Measurements from ENCODE around the gene RGMA. TPM values are rescaled to one million over a fixed set of nuclear protein-coding genes. Genes with fewer than 3 reads are reported as not detected.

RGMA gene
- total RNA-seq, 1 experiment from 2014 or later = 3.3 TPM

- BruUV-seq (replicated peaks) = no TSS peak
- no peak overlapping the region for H3K27ac ChIP-seq
- no peaks in the 10 kb centered on the region for H3K9me3 ChIP-seq (ENCODE audit: insufficient read depth, low read depth)
- no peaks in the 10 kb centered on the region for H3F3A ChIP-seq (ENCODE audit: insufficient read depth, low read depth)
- H3K27me3 ChIP-seq (ENCODE audit: insufficient read depth, low read depth) = peaks cover 58% of the 10 kb centered on the region
- H3K36me3 ChIP-seq (ENCODE audit: low read depth) = no peaks in the 10 kb centered on the region
- no peak overlapping the region for H2AFZ ChIP-seq
- H4K20me1 ChIP-seq (ENCODE audit: insufficient read depth) = no peaks in the 10 kb centered on the region
- ChIA-PET POLR2A (ENCODE audit: unreplicated experiment) (no interaction called here), CTCF (interaction anchor here (0.6 to 1.2 kb wide), 5 partner anchors 16 to 920 kb away, joined by 3 to 5 read pairs (median 4); no protein-coding TSS in a partner anchor)
- H3K79me2 ChIP-seq (ENCODE audit: low read depth) = no peaks in the 10 kb centered on the region
- H3K4me3 ChIP-seq = no peak overlapping the region
- TF ChIP-seq EZH2 (IDR thresholded peaks at IDR 0.05; ENCODE audit: low read depth) (no peak), CTCF (conservative IDR thresholded peaks at IDR 0.05) (peak; percentile 84)
- peak in 1 of 2 experiments; percentile 47 for DNase-seq
- no peaks in the 10 kb centered on the region for H3K9me2 ChIP-seq (ENCODE audit: insufficient read depth)
- intact Hi-C loops (cut with micrococcal nuclease; ENCODE audit: unreplicated experiment) = loop anchor here (5.0 kb wide), 2 partner anchors 51 to 1029 kb away; no protein-coding TSS in a partner anchor
- no peaks in the 10 kb centered on the region for H3K4me1 ChIP-seq (replicated peaks; ENCODE audit: insufficient read depth)
- no peak overlapping the region for H3K4me2 ChIP-seq
These were observed 1.2 kb downstream of the RGMA start for GRCh38 chr15:93087825-93088199.

GRCh38 chr15:93086791-93087190 lies 2.2 kb downstream of the RGMA start:
- H3F3A ChIP-seq (ENCODE audit: insufficient read depth, low read depth) = no peaks in the 10 kb centered on the region
- no peaks in the 10 kb centered on the region for H3K9me2 ChIP-seq (ENCODE audit: insufficient read depth)
- ChIA-PET POLR2A (ENCODE audit: unreplicated experiment) (no interaction called here), CTCF (no interaction called here)
- no peaks in the 10 kb centered on the region for H3K4me1 ChIP-seq (replicated peaks; ENCODE audit: insufficient read depth)
- no peak overlapping the region for H3K4me3 ChIP-seq
- no peak for DNase-seq
- no peaks in the 10 kb centered on the region for H3K36me3 ChIP-seq (ENCODE audit: low read depth)
- H4K20me1 ChIP-seq (ENCODE audit: insufficient read depth) = no peaks in the 10 kb centered on the region
- H3K4me2 ChIP-seq = no peak overlapping the region
- H2AFZ ChIP-seq = no peak overlapping the region
- H3K79me2 ChIP-seq (ENCODE audit: low read depth) = no peaks in the 10 kb centered on the region
- peaks cover 65% of the 10 kb centered on the region for H3K27me3 ChIP-seq (ENCODE audit: insufficient read depth, low read depth)
- intact Hi-C loops (cut with micrococcal nuclease; ENCODE audit: unreplicated experiment) = loop anchor here (5.0 kb wide), 2 partner anchors 49 to 1031 kb away; no protein-coding TSS in a partner anchor
- no peak for TF ChIP-seq CTCF (conservative IDR thresholded peaks at IDR 0.05)
- no peak for TF ChIP-seq EZH2 (IDR thresholded peaks at IDR 0.05; ENCODE audit: low read depth)
- BruUV-seq (replicated peaks) = no TSS peak
- no peak overlapping the region for H3K27ac ChIP-seq
- H3K9me3 ChIP-seq (ENCODE audit: insufficient read depth, low read depth) = no peaks in the 10 kb centered on the region

GRCh38 chr15:93085692-93086091 lies 3.3 kb downstream of the RGMA start:
- no peak overlapping the region for H3K4me2 ChIP-seq
- H3K79me2 ChIP-seq (ENCODE audit: low read depth) = no peaks in the 10 kb centered on the region
- H2AFZ ChIP-seq = no peak overlapping the region
- no peaks in the 10 kb centered on the region for H3F3A ChIP-seq (ENCODE audit: insufficient read depth, low read depth)
- TF ChIP-seq CTCF (conservative IDR thresholded peaks at IDR 0.05) (no peak), EZH2 (IDR thresholded peaks at IDR 0.05; ENCODE audit: low read depth) (no peak)
- H3K9me3 ChIP-seq (ENCODE audit: insufficient read depth, low read depth) = no peaks in the 10 kb centered on the region
- no peaks in the 10 kb centered on the region for H3K4me1 ChIP-seq (replicated peaks; ENCODE audit: insufficient read depth)
- no peaks in the 10 kb centered on the region for H3K36me3 ChIP-seq (ENCODE audit: low read depth)
- intact Hi-C loops (cut with micrococcal nuclease; ENCODE audit: unreplicated experiment) = loop anchor here (5.0 kb wide), 2 partner anchors 48 to 1032 kb away; no protein-coding TSS in a partner anchor
- peaks cover 72% of the 10 kb centered on the region for H3K27me3 ChIP-seq (ENCODE audit: insufficient read depth, low read depth)
- BruUV-seq (replicated peaks) = no TSS peak
- DNase-seq = no peak
- H3K27ac ChIP-seq = no peak overlapping the region
- no peak overlapping the region for H3K4me3 ChIP-seq
- ChIA-PET POLR2A (ENCODE audit: unreplicated experiment) (no interaction called here), CTCF (no interaction called here)
- H3K9me2 ChIP-seq (ENCODE audit: insufficient read depth) = no peaks in the 10 kb centered on the region
- H4K20me1 ChIP-seq (ENCODE audit: insufficient read depth) = no peaks in the 10 kb centered on the region

Data from PC-9 (cell line).